A673 (cell line): ENCODE data around the gene WDR26. TPM values are rescaled to one million over a fixed set of nuclear protein-coding genes. Genes with fewer than 3 reads are reported as not detected.

Experiments used
- BruUV-seq: library from RNA; stranded (reverse); fragments of 400-500 nt; replicated peaks from 2 replicates; lab custom pipeline; 2021; lab: Mats Ljungman, UMichigan
- CTCF ChIA-PET: fragments of 300-600 bp; sonication (Branson Sonifier 250); formaldehyde crosslinking; loops from one replicate; lab custom pipeline; 2022; ENCODE audit warnings: antibody characterized with exemption; lab: Charles Lee
- POLR2A ChIA-PET: fragments of 300-600 bp; sonication (Branson Sonifier 250); formaldehyde crosslinking; loops from one replicate; lab custom pipeline; 2022; ENCODE audit warnings: antibody characterized with exemption; ENCODE audit not compliant: low non-redundant PET; lab: Charles Lee
- DNase-seq: peaks from one replicate; pipeline ENCODE4 v3.0.0-alpha.2; 2015; ENCODE audit warnings: low spot score
- H3K27ac ChIP-seq: fragments of 200-600 bp; sonication (generic); 2 replicates; pipeline ENCODE4 v1.5.1; 2016; ENCODE audit warnings: mixed run types, low read depth, mild to moderate bottlenecking, mixed read lengths, antibody characterized with exemption, low read length; ENCODE audit not compliant: poor library complexity, severe bottlenecking
- H3K27me3 ChIP-seq: fragments of 200-600 bp; sonication (generic); replicated peaks from 2 replicates; pipeline ENCODE4 v1.6.1; 2017; ENCODE audit warnings: mixed run types, low read depth, mild to moderate bottlenecking, mixed read lengths, antibody characterized with exemption, low read length; ENCODE audit not compliant: insufficient read depth, poor library complexity
- H3K36me3 ChIP-seq: fragments of 200-600 bp; sonication (generic); 2 replicates; pipeline ENCODE4 v1.6.1; 2016; ENCODE audit warnings: mixed run types, mild to moderate bottlenecking, mixed read lengths, antibody characterized with exemption, low read length; ENCODE audit not compliant: insufficient read depth, poor library complexity, severe bottlenecking
- H3K4me1 ChIP-seq: fragments of 200-600 bp; sonication (generic); 2 replicates; pipeline ENCODE4 v1.6.1; 2017; ENCODE audit warnings: mixed run types, mild to moderate bottlenecking, mixed read lengths, antibody characterized with exemption, low read length; ENCODE audit not compliant: insufficient read depth, poor library complexity, severe bottlenecking
- H3K4me3 ChIP-seq: fragments of 200-600 bp; sonication (generic); 2 replicates; pipeline ENCODE4 v1.5.1; 2016; ENCODE audit warnings: low read depth, mixed run types, mild to moderate bottlenecking, mixed read lengths, low read length; ENCODE audit not compliant: poor library complexity, severe bottlenecking
- H3K9me3 ChIP-seq: fragments of 200-600 bp; sonication (generic); 2 replicates; pipeline ENCODE4 v1.6.1; 2016; ENCODE audit warnings: mixed run types, low read depth, mild to moderate bottlenecking, mixed read lengths, antibody characterized with exemption, low read length; ENCODE audit not compliant: poor library complexity, severe bottlenecking
- CTCF ChIP-seq: fragments of 300-800, 200-600 bp; sonication (generic); conservative IDR thresholded peaks from 2 replicates; pipeline ENCODE4 v1.5.1; 2017; ENCODE audit warnings: low read depth, mild to moderate bottlenecking, antibody characterized with exemption, low read length, moderate library complexity, mixed read lengths
- EZH2 ChIP-seq: fragments of 200-600 bp; sonication (generic); IDR thresholded peaks from 2 replicates; pipeline ENCODE4 v1.6.1; 2017; ENCODE audit warnings: borderline replicate concordance, low read depth, mild to moderate bottlenecking, mixed read lengths, antibody characterized with exemption, low read length; ENCODE audit not compliant: poor library complexity, severe bottlenecking
- intact Hi-C: fragments of 100-400 bp; cut with micrococcal nuclease; formaldehyde crosslinking; loops from one replicate; pipeline ENCODE4 v1.10.0; 2022; ENCODE audit not compliant: unreplicated experiment
- total RNA-seq: library from RNA; stranded (reverse); gene quantifications from 2 replicates; pipeline ENCODE4 v1.2.3, GENCODE V29; 2021

Gene WDR26
- total RNA-seq, 1 experiment from 2014 or later: 73.5 TPM

DNA sequence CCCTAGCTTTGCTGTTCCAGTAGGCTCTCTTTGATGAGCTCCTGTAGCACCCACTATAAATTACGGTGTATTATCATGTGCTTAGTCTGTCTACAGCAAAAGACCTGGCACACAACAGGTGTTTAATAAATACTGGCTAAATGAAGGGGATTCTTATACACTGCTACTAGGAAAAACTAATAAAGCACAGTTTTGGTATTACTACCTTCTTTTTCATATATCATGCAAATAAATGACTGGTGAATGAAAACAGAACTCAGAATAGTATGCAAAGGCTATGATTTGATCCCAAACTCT is 26.4 kb downstream of the WDR26 start:
- no TSS peak for BruUV-seq
- H3K4me3 ChIP-seq: no peak overlapping the region
- TF ChIP-seq CTCF (no peak), EZH2 (no peak)
- no peaks in the 10 kb centered on the region for H3K4me1 ChIP-seq
- intact Hi-C loops: no loop called here
- H3K27ac ChIP-seq: no peak overlapping the region
- POLR2A ChIA-PET: no interaction called here
- CTCF ChIA-PET: no interaction called here
- H3K9me3 ChIP-seq: no peaks in the 10 kb centered on the region
- DNase-seq: no peak
- H3K36me3 ChIP-seq: peaks cover 82% of the 10 kb centered on the region
- H3K27me3 ChIP-seq: no peaks in the 10 kb centered on the region

DNA sequence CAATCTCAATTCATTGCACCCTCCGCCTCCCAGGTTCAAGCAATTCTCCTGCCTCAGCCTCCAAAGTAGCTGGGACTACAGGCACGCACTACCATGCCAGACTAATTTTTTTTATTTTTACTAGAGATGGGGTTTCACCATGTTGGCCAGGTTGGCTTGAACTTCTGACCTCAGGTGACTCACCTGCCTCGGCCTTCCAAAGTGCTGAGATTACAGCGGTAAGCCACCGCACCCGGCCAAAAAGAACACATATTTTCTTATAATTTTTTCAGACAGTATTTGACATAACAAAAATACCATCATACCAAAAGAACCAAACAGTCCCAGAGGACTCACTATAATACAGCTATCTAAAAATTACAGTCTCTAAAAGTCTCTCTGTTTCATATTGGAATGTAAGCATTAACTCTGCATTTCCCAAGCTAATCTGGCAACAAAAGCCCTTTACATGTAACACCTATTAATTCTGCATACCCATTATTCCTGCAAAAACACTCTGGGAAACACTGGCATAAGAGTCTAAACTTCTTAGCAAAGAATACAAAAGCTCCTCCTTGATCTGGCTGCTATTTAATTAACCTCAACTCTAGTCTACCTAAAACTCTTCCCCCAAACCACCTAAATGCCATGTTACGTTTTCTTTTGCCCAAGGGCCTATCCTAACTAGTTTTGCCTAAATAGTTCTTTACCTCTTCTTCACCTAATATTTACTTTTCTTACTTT is 26.9 kb downstream of the WDR26 start:
- CTCF ChIA-PET: no interaction called here

DNA sequence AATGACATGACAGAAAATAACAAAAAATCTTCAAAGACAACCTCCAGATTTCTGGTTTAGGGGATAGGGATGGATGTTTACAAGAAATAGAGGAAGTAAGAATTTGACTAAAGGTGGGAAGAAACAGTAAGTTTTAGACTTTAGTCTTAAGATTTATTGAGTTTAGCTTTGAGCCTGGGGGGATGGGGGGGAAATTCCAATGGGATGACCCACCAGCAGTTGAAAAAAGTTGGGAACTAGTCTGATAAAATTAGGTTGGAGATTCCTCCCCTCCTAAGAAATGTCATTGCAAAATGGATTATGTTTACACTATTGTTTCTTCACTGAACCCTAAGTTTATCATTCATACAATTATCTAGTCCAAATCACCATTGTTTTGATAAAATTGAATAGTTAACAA is 28.4 kb downstream of the WDR26 start:
- no TSS peak for BruUV-seq
- no peak for TF ChIP-seq EZH2
- TF ChIP-seq CTCF: no peak
- no peak for DNase-seq
- Histone ChIP-seq H3K4me1 (no peaks in the 10 kb centered on the region), H3K9me3 (no peaks in the 10 kb centered on the region), H3K27ac (no peak overlapping the region), H3K27me3 (no peaks in the 10 kb centered on the region), H3K36me3 (peaks cover 69% of the 10 kb centered on the region), H3K4me3 (no peak overlapping the region)
- CTCF ChIA-PET: no interaction called here
- POLR2A ChIA-PET: no interaction called here
- intact Hi-C loops: no loop called here

More for the DNA sequence above, 26.9 kb downstream of the WDR26 start:
- Histone ChIP-seq H3K9me3 (no peaks in the 10 kb centered on the region), H3K27me3 (no peaks in the 10 kb centered on the region), H3K36me3 (peaks cover 79% of the 10 kb centered on the region), H3K4me1 (no peaks in the 10 kb centered on the region), H3K4me3 (no peak overlapping the region), H3K27ac (no peak overlapping the region)
- POLR2A ChIA-PET: no interaction called here
- DNase-seq: no peak
- BruUV-seq: no TSS peak
- no peak for TF ChIP-seq CTCF
- no peak for TF ChIP-seq EZH2
- intact Hi-C loops: no loop called here
